SK-N-SH treated with all-trans-retinoic acid at 6 μM for 48 hours (cell line): ENCODE measurements around the gene VEPH1.

Experiments
- ATAC-seq: fragments of 200-7000 bp; cut with Tn5 transposase; 3 replicates; pipeline ENCODE4 v1.9.1; 2020; ENCODE audit warnings: mild to moderate bottlenecking, moderate library complexity
- ARNTL ChIP-seq: fragments of 450-650 bp; formaldehyde crosslinking; IDR thresholded peaks from 2 replicates; pipeline ENCODE4 v1.5.0; 2020; ENCODE audit warnings: low read depth, mild to moderate bottlenecking, moderate library complexity, borderline replicate concordance
- BACH2 ChIP-seq: fragments of 250-450 bp; sonication (Bioruptor Pico); IDR thresholded peaks from 2 replicates; pipeline ENCODE4 v1.9.0; 2021; ENCODE audit warnings: mild to moderate bottlenecking, borderline replicate concordance
- CSDC2 ChIP-seq: fragments of 250-450 bp; sonication (Bioruptor Pico); IDR thresholded peaks from 2 replicates; pipeline ENCODE4 v1.5.0; 2020; ENCODE audit warnings: mild to moderate bottlenecking, moderate library complexity
- CSRNP3 ChIP-seq: fragments of 250-450 bp; sonication (Bioruptor Pico); IDR thresholded peaks from 2 replicates; pipeline ENCODE4 v1.5.1; 2021; ENCODE audit warnings: mild to moderate bottlenecking, moderate library complexity
- ESRRG ChIP-seq: fragments of 250-450 bp; sonication (Bioruptor Pico); IDR thresholded peaks from 2 replicates; pipeline ENCODE4 v1.6.1; 2021; ENCODE audit warnings: mild to moderate bottlenecking
- GLIS3 ChIP-seq: fragments of 250-450 bp; sonication (Bioruptor Pico); IDR thresholded peaks from 2 replicates; pipeline ENCODE4 v1.5.0; 2020; ENCODE audit warnings: mild to moderate bottlenecking, moderate library complexity
- ISL1 ChIP-seq: fragments of 250-450 bp; sonication (Bioruptor Pico); IDR thresholded peaks from 2 replicates; pipeline ENCODE4 v2.1.2; 2022; ENCODE audit warnings: mild to moderate bottlenecking, moderate library complexity
- OSR1 ChIP-seq: fragments of 250-450 bp; sonication (Bioruptor Pico); IDR thresholded peaks from 2 replicates; pipeline ENCODE4 v1.8.0; 2022; ENCODE audit warnings: moderate library complexity, mild to moderate bottlenecking, inconsistent platforms
- POU6F1 ChIP-seq: fragments of 250-450 bp; sonication (Bioruptor Pico); IDR thresholded peaks from 2 replicates; pipeline ENCODE4 v1.8.0; 2021; ENCODE audit warnings: low read depth, mild to moderate bottlenecking, moderate library complexity, borderline replicate concordance
- PPARA ChIP-seq: fragments of 250-450 bp; sonication (Bioruptor Pico); IDR thresholded peaks from 2 replicates; pipeline ENCODE4 v1.5.0; 2020; ENCODE audit warnings: mild to moderate bottlenecking, borderline replicate concordance
- RARB ChIP-seq: fragments of 250-450 bp; sonication (Bioruptor Pico); IDR thresholded peaks from 2 replicates; pipeline ENCODE4 v1.8.0; 2021; ENCODE audit warnings: mild to moderate bottlenecking, moderate library complexity
- SNAI2 ChIP-seq: fragments of 250-450 bp; sonication (Bioruptor Pico); IDR thresholded peaks from 2 replicates; pipeline ENCODE4 v1.5.0; 2020; ENCODE audit warnings: mild to moderate bottlenecking, moderate library complexity
- TCF4 ChIP-seq: fragments of 250-450 bp; sonication (Bioruptor Pico); IDR thresholded peaks from 2 replicates; pipeline ENCODE4 v1.8.0; 2021; ENCODE audit warnings: mild to moderate bottlenecking, moderate library complexity, borderline replicate concordance
- TOX ChIP-seq: fragments of 250-450 bp; sonication (Bioruptor Pico); IDR thresholded peaks from 2 replicates; pipeline ENCODE4 v1.8.0; 2021; ENCODE audit warnings: mild to moderate bottlenecking, moderate library complexity, borderline replicate concordance
- TSHZ2 ChIP-seq: fragments of 250-450 bp; sonication (Bioruptor Pico); IDR thresholded peaks from 2 replicates; pipeline ENCODE4 v1.5.0; 2020; ENCODE audit warnings: mild to moderate bottlenecking, moderate library complexity
- ZC3H10 ChIP-seq: fragments of 250-450 bp; sonication (Bioruptor Pico); IDR thresholded peaks from 2 replicates; pipeline ENCODE4 v1.5.1; 2021; ENCODE audit warnings: mild to moderate bottlenecking, moderate library complexity
- ZFP3 ChIP-seq: fragments of 250-450 bp; sonication (Bioruptor Pico); IDR thresholded peaks from 2 replicates; pipeline ENCODE4 v1.5.0; 2020; ENCODE audit warnings: mild to moderate bottlenecking, moderate library complexity
- ZFP30 ChIP-seq: fragments of 450-650 bp; formaldehyde crosslinking; IDR thresholded peaks from 2 replicates; pipeline ENCODE4 v1.5.0; 2022; ENCODE audit warnings: mild to moderate bottlenecking, moderate library complexity
- ZNF565 ChIP-seq: fragments of 450-650 bp; formaldehyde crosslinking; conservative IDR thresholded peaks from 2 replicates; pipeline ENCODE4 v1.5.0; 2020; ENCODE audit warnings: low read depth, mild to moderate bottlenecking, moderate library complexity
- ZNF70 ChIP-seq: fragments of 450-650 bp; formaldehyde crosslinking; IDR thresholded peaks from 2 replicates; pipeline ENCODE4 v1.5.0; 2020; ENCODE audit warnings: mild to moderate bottlenecking, moderate library complexity
- ZNF8 ChIP-seq: fragments of 450-650 bp; formaldehyde crosslinking; IDR thresholded peaks from 2 replicates; pipeline ENCODE4 v1.5.0; 2020; ENCODE audit warnings: mild to moderate bottlenecking, moderate library complexity
- TF ChIP-seq, protein P1 (sequence below): fragments of 250-450 bp; sonication (Bioruptor Pico); IDR thresholded peaks from 2 replicates; pipeline ENCODE4 v1.5.1; 2020; ENCODE audit warnings: low read depth, mild to moderate bottlenecking, moderate library complexity

Gene VEPH1

GRCh38 chr3:157526036-157526435 lies 22.8 kb upstream of the VEPH1 start (continued):
- TF ChIP-seq ZFP3 (CRISPR knock-in tag): no peak

DNA sequence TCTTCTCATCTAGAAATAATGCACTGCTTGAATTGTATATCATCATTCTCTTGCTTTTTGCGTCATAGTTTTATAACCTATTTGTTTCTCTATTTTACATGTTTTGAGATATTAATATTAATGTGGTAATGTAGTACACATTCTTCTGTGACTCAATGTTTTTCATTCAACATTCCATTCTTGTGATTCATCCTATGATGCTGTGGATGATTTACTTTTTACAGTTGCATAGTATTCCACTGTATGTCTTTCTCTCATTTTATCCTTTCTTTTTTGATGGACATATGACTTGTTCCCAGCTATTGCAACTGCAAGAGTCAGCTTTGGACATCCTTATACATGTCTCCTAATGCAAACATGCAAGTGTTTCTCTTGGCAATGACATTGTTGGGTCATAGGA lies 20.6 kb upstream of the VEPH1 start:
- ATAC-seq: no peak
- TF ChIP-seq ZFP3 (CRISPR knock-in tag) (no peak), ZNF8 (CRISPR knock-in tag) (no peak), BACH2 (CRISPR knock-in tag) (no peak), ZNF565 (no peak), ESRRG (CRISPR knock-in tag) (no peak), ZC3H10 (CRISPR knock-in tag) (no peak), TOX (no peak), TCF4 (CRISPR knock-in tag) (no peak), ARNTL (CRISPR knock-in tag) (no peak), GLIS3 (CRISPR knock-in tag) (no peak), PPARA (no peak), ISL1 (CRISPR knock-in tag) (no peak)

DNA sequence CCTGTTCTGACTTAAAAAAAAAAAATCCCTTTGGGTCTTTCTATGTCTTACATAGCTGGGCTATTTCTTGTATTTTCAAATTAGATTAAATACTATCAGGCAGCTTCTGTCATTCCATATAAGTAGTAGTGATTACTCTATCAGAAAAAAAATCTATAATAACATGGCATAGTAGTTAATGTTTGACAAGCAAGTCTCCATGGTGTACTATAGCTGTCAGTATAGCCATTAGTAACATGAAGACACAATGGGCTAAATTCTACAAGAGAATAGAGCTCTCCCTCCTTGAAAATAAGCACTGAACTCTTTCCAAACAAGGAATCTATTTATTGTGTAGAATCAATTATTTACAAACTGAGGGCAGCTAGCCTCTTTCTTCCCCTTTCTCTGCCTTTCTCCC lies 19.4 kb upstream of the VEPH1 start:
- no peak for ATAC-seq
- TF ChIP-seq POU6F1 (no peak), BACH2 (CRISPR knock-in tag) (no peak), TCF4 (CRISPR knock-in tag) (no peak), ZNF565 (no peak), CSRNP3 (no peak), ZC3H10 (CRISPR knock-in tag) (no peak), ESRRG (CRISPR knock-in tag) (no peak), PPARA (no peak), OSR1 (CRISPR knock-in tag) (no peak), CSDC2 (no peak), ZNF8 (CRISPR knock-in tag) (no peak), ZFP3 (CRISPR knock-in tag) (no peak), RARB (no peak), ARNTL (CRISPR knock-in tag) (no peak), TSHZ2 (CRISPR knock-in tag) (no peak), ZNF70 (CRISPR knock-in tag) (no peak), ZFP30 (CRISPR knock-in tag) (no peak), GLIS3 (CRISPR knock-in tag) (no peak)
- TF ChIP-seq, protein P1, sequence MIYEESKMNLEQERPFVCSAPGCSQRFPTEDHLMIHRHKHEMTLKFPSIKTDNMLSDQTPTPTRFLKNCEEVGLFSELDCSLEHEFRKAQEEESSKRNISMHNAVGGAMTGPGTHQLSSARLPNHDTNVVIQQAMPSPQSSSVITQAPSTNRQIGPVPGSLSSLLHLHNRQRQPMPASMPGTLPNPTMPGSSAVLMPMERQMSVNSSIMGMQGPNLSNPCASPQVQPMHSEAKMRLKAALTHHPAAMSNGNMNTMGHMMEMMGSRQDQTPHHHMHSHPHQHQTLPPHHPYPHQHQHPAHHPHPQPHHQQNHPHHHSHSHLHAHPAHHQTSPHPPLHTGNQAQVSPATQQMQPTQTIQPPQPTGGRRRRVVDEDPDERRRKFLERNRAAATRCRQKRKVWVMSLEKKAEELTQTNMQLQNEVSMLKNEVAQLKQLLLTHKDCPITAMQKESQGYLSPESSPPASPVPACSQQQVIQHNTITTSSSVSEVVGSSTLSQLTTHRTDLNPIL (CRISPR knock-in tag): no peak

- no peak for TF ChIP-seq ZNF8 (CRISPR knock-in tag)
- no peak for TF ChIP-seq ZNF70 (CRISPR knock-in tag)
- TF ChIP-seq PPARA: no peak
- TF ChIP-seq TCF4 (CRISPR knock-in tag): no peak
- TF ChIP-seq, protein P1 (CRISPR knock-in tag): no peak
- no peak for TF ChIP-seq BACH2 (CRISPR knock-in tag)
- no peak for TF ChIP-seq ZFP30 (CRISPR knock-in tag)
- no peak for TF ChIP-seq ARNTL (CRISPR knock-in tag)
- no peak for TF ChIP-seq SNAI2 (CRISPR knock-in tag)
- no peak for TF ChIP-seq CSRNP3
- no peak for ATAC-seq
Measured at GRCh38 chr3:157520485-157521150, 17.4 kb upstream of the VEPH1 start.
